CD4-positive, CD25-positive, alpha-beta regulatory T cell (primary cell): Measurements from ENCODE around the gene VAV3. TPM values are rescaled to one million over a fixed set of nuclear protein-coding genes. Genes with fewer than 3 reads are reported as not detected.

Source experiments
- ATAC-seq, 2 donors: fragments of 150-1000 bp; cut with Tn5 transposase; one replicate each; pipeline ENCODE4 v1.10.0; 2021; ENCODE audit warnings: low read depth in 2 of 2, moderate number of reproducible peaks in 2 of 2, moderate library complexity in 1 of 2
- DNase-seq, 3 donors: peaks; one replicate each; pipeline versions ENCODE4 v3.0.0 to v3.0.0-alpha.2; 2012 to 2022; ENCODE audit warnings: mixed read lengths in 1 of 3
- H3K27ac ChIP-seq: one replicate; pipeline ENCODE4 v1.7.0; 2013; ENCODE audit warnings: mild to moderate bottlenecking, low read length; ENCODE audit not compliant: insufficient read depth, poor library complexity, severe bottlenecking
- H3K27me3 ChIP-seq: one replicate; pipeline ENCODE4 v1.7.0; 2013; ENCODE audit warnings: low read length; ENCODE audit not compliant: control insufficient read depth, insufficient read depth
- H3K36me3 ChIP-seq: one replicate; pipeline ENCODE4 v1.7.0; 2013; ENCODE audit warnings: mild to moderate bottlenecking, low read length, moderate library complexity; ENCODE audit not compliant: control insufficient read depth, insufficient read depth
- H3K4me1 ChIP-seq: 2 replicates; pipeline ENCODE4 v1.7.0; 2013; ENCODE audit warnings: mild to moderate bottlenecking, low read length; ENCODE audit not compliant: insufficient read depth, control insufficient read depth, poor library complexity, severe bottlenecking
- H3K4me3 ChIP-seq: one replicate; pipeline ENCODE4 v1.7.0; 2013; ENCODE audit warnings: low read depth, mild to moderate bottlenecking, low read length, moderate library complexity
- H3K9me3 ChIP-seq, 2 experiments: 1 replicate in 1 of 2; 2 replicates in 1 of 2; pipeline ENCODE4 v1.7.0; 2013; ENCODE audit warnings: low read length in 2 of 2, mild to moderate bottlenecking in 1 of 2, moderate library complexity in 1 of 2; ENCODE audit not compliant: control insufficient read depth in 2 of 2
- H3K27ac Mint-ChIP-seq, 3 donors: one replicate each; pipeline ENCODE4 v1.8.0; 2020 to 2022; ENCODE audit warnings: mild to moderate bottlenecking in 3 of 3, mixed read lengths in 3 of 3, moderate library complexity in 2 of 3
- H3K27me3 Mint-ChIP-seq: one replicate; pipeline ENCODE4 v1.8.0; 2022; ENCODE audit warnings: mild to moderate bottlenecking, mixed read lengths
- H3K36me3 Mint-ChIP-seq: one replicate; pipeline ENCODE4 v1.8.0; 2020; ENCODE audit warnings: mixed read lengths
- H3K4me1 Mint-ChIP-seq, 4 donors: one replicate each; pipeline ENCODE4 v1.8.0; 2020 to 2022; ENCODE audit warnings: mixed read lengths in 4 of 4, mild to moderate bottlenecking in 1 of 4
- H3K4me3 Mint-ChIP-seq, 4 donors: one replicate each; pipeline ENCODE4 v1.8.0; 2020 to 2022; ENCODE audit warnings: mild to moderate bottlenecking in 4 of 4, mixed read lengths in 4 of 4, moderate library complexity in 3 of 4
- H3K9me3 Mint-ChIP-seq, 7 donors: one replicate each; pipeline ENCODE4 v1.8.0; 2020 to 2022; ENCODE audit warnings: mixed read lengths in 7 of 7, mild to moderate bottlenecking in 3 of 7, moderate library complexity in 2 of 7
- polyA plus RNA-seq, 4 donors: library from polyadenylated mRNA; unstranded; fragments of 300-500 nt; fragmentation: Illumina TruSeq; gene quantifications; one replicate each; pipeline ENCODE4 v1.2.3, GENCODE V29; 2021
- total RNA-seq: library from RNA; stranded (reverse); gene quantifications from one replicate; pipeline ENCODE4 v1.2.3, GENCODE V29; 2022

VAV3 gene
- total and polyA plus RNA-seq, 5 donors from 2014 or later: 6.2 to 21.5 (median 11.1) TPM

GRCh38 chr1:107617921-107618320 is 347.1 kb downstream of the VAV3 start:
- Histone ChIP-seq H3K36me3 (peaks cover 17% of the 10 kb centered on the region), H3K4me3 (no peak overlapping the region), H3K27me3 (no peaks in the 10 kb centered on the region), H3K9me3 (peaks cover 4 to 5% of the 10 kb centered on the region in 2 experiments), H3K27ac (no peak overlapping the region), H3K4me1 (no peaks in the 10 kb centered on the region)
- Mint-ChIP-seq H3K4me1 (peaks cover 0 to 15% (median 0%) of the 10 kb centered on the region in 4 donors), H3K9me3 (peaks cover 0 to 13% (median 8%) of the 10 kb centered on the region in 7 donors), H3K27ac (no peak overlapping the region), H3K36me3 (peaks cover 38% of the 10 kb centered on the region), H3K27me3 (no peaks in the 10 kb centered on the region), H3K4me3 (no peak overlapping the region)
- DNase-seq (no peak), ATAC-seq (no peak)

DNA sequence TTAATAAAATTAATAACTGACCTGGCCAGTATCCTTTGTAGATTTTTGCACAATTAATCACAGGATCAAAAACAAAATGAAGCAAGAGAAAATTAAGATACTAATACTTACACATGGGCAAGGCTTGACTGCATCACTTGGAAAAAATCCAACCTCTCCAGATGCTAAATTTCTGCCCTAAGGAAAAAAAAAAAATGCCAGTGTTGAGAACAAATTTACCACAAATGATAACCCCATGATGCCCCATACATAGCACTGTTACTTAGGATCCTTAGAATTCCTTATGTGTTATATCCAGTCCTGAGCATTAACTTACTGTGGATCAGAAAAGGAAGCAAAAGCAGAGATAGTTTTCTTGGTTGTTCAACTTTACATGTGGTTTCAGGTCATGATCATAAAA is 347.5 kb downstream of the VAV3 start:
- DNase-seq (no peak), ATAC-seq (no peak)
- H3K9me3 ChIP-seq: peaks cover 6 to 10% of the 10 kb centered on the region in 2 experiments
- H3K4me1 Mint-ChIP-seq: peaks cover 0 to 15% (median 0%) of the 10 kb centered on the region in 4 donors
- H3K4me3 ChIP-seq: no peak overlapping the region
- no peak overlapping the region for H3K27ac Mint-ChIP-seq
- peaks cover 42% of the 10 kb centered on the region for H3K36me3 Mint-ChIP-seq
- H3K27me3 ChIP-seq: no peaks in the 10 kb centered on the region
- H3K9me3 Mint-ChIP-seq: peaks cover 1 to 18% (median 8%) of the 10 kb centered on the region in 7 donors
- H3K27me3 Mint-ChIP-seq: no peaks in the 10 kb centered on the region
- H3K4me1 ChIP-seq: no peaks in the 10 kb centered on the region
- H3K36me3 ChIP-seq: peaks cover 17% of the 10 kb centered on the region
- no peak overlapping the region for H3K4me3 Mint-ChIP-seq
- H3K27ac ChIP-seq: no peak overlapping the region

- no peaks in the 10 kb centered on the region for H3K27me3 Mint-ChIP-seq
- H3K36me3 Mint-ChIP-seq: peaks cover 13% of the 10 kb centered on the region
- H3K4me1 ChIP-seq: no peaks in the 10 kb centered on the region
- H3K27ac ChIP-seq: no peak overlapping the region
- H3K4me3 ChIP-seq: no peak overlapping the region
- peaks cover 0 to 11% (median 0%) of the 10 kb centered on the region in 4 donors for H3K4me1 Mint-ChIP-seq
- ATAC-seq (no peak), DNase-seq (no peak)
- H3K36me3 ChIP-seq: peaks cover 2% of the 10 kb centered on the region
- H3K4me3 Mint-ChIP-seq: no peak overlapping the region
- H3K27me3 ChIP-seq: no peaks in the 10 kb centered on the region
- H3K9me3 Mint-ChIP-seq: peaks cover 0 to 20% (median 7%) of the 10 kb centered on the region in 7 donors
- H3K9me3 ChIP-seq: peaks cover 8 to 13% of the 10 kb centered on the region in 2 experiments
- no peak overlapping the region for H3K27ac Mint-ChIP-seq
These were observed 355.2 kb downstream of the VAV3 start for GRCh38 chr1:107609808-107610207.

DNA sequence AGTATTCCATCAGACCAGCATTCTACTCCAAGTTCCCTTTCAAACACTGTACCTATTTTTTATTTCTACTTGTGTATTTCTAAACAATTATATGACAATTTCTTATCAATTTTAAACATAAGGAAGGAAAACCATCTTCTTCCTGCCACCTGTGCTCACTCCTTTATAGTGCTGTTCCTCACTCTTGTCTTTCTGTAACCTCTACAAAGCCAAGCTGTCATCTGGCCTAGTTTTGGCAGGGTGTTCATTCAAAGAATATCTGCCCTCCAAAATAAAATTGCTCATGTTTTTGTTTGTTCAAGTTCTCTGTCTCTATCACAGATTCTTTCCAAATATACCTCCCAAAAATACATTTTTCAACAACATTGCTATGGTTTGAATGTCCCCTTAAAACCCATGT is 360.2 kb downstream of the VAV3 start:
- H3K36me3 Mint-ChIP-seq: peaks cover 4% of the 10 kb centered on the region
- no peak for DNase-seq
- no peak for ATAC-seq
- H3K36me3 ChIP-seq: no peaks in the 10 kb centered on the region
- H3K9me3 Mint-ChIP-seq: peaks cover 0 to 6% (median 2%) of the 10 kb centered on the region in 7 donors
- peaks cover 0 to 11% (median 6%) of the 10 kb centered on the region in 4 donors for H3K4me1 Mint-ChIP-seq
- no peaks in the 10 kb centered on the region for H3K27me3 Mint-ChIP-seq
- no peaks in the 10 kb centered on the region for H3K9me3 ChIP-seq
- H3K4me1 ChIP-seq: no peaks in the 10 kb centered on the region
- H3K4me3 ChIP-seq: no peak overlapping the region
- no peak overlapping the region for H3K27ac Mint-ChIP-seq
- no peak overlapping the region for H3K4me3 Mint-ChIP-seq
- no peak overlapping the region for H3K27ac ChIP-seq
- no peaks in the 10 kb centered on the region for H3K27me3 ChIP-seq

DNA sequence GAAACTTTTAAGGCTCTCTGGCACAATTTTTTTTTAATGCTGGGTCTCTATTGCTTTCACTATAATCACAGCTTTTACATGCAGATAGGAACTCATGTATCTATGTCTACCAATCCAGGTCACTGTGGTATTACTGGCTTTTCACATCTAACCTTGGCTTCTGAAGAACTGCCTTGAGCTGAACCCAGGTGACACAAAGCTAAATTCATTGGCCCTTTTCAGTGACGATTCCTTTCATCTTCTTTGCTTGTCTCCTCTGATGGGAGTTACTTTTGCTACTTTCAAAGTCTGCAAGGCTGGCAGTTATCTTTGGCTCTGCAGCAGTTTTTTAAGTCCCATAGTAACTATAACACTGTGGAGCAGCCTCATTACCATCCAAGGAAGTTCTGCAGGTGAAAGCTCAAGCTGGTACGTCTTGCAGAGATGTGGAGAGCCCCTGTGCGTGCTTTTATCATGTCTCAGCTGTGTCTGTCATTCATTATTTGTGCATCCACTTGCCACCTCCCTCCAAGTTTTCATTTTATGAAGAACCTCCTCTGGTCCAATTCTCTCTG is 364.3 kb downstream of the VAV3 start:
- H3K4me3 ChIP-seq: no peak overlapping the region
- no peak for DNase-seq
- no peaks in the 10 kb centered on the region for H3K9me3 ChIP-seq
- H3K36me3 ChIP-seq: peaks cover 3% of the 10 kb centered on the region
- peaks cover 2 to 11% (median 4%) of the 10 kb centered on the region in 4 donors for H3K4me1 Mint-ChIP-seq
- ATAC-seq: no peak
- peaks cover 15% of the 10 kb centered on the region for H3K36me3 Mint-ChIP-seq
- no peaks in the 10 kb centered on the region for H3K4me1 ChIP-seq
- no peak overlapping the region for H3K27ac Mint-ChIP-seq
- no peaks in the 10 kb centered on the region for H3K27me3 ChIP-seq
- no peak overlapping the region for H3K4me3 Mint-ChIP-seq
- peaks cover 0 to 2% (median 0%) of the 10 kb centered on the region in 7 donors for H3K9me3 Mint-ChIP-seq
- no peak overlapping the region for H3K27ac ChIP-seq
- H3K27me3 Mint-ChIP-seq: no peaks in the 10 kb centered on the region

DNA sequence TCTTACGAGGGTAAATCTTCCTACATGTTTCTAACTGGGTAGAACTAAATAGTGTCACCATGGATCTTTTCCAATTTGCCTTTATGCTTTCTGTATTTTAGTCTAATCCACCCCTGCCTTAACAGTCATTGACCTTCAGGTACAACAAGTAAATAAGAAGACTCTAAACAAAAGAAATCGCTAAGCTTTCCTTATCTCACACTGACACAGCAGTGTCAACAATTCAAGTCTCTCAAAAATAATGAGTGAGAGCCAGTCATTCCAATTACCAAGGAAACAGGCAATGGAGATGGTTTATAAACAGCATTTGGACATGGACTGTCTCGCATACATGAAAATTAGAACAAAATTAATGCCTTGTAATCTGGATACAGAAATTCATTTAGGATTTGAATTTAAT is 365.8 kb downstream of the VAV3 start:
- DNase-seq (no peak), ATAC-seq (no peak)
- Histone ChIP-seq H3K27ac (no peak overlapping the region), H3K36me3 (peaks cover 3% of the 10 kb centered on the region), H3K4me1 (no peaks in the 10 kb centered on the region), H3K27me3 (no peaks in the 10 kb centered on the region), H3K4me3 (no peak overlapping the region), H3K9me3 (no peaks in the 10 kb centered on the region)
- peaks cover 0 to 2% (median 0%) of the 10 kb centered on the region in 7 donors for H3K9me3 Mint-ChIP-seq
- peaks cover 15% of the 10 kb centered on the region for H3K36me3 Mint-ChIP-seq
- H3K27me3 Mint-ChIP-seq: no peaks in the 10 kb centered on the region
- no peak overlapping the region for H3K4me3 Mint-ChIP-seq
- H3K4me1 Mint-ChIP-seq: peaks cover 6 to 17% (median 7%) of the 10 kb centered on the region in 4 donors
- H3K27ac Mint-ChIP-seq: no peak overlapping the region

GRCh38 chr1:107597290-107597689 is 367.7 kb downstream of the VAV3 start:
- H3K9me3 ChIP-seq: no peaks in the 10 kb centered on the region
- no peak for DNase-seq
- H3K27ac Mint-ChIP-seq: peak overlapping the region in 1 of 3 donors; percentile 38
- peaks cover 15% of the 10 kb centered on the region for H3K36me3 Mint-ChIP-seq
- no peak overlapping the region for H3K4me3 Mint-ChIP-seq
- no peak for ATAC-seq
- H3K27me3 ChIP-seq: no peaks in the 10 kb centered on the region
- H3K4me1 Mint-ChIP-seq: peaks cover 13 to 21% (median 15%) of the 10 kb centered on the region in 4 donors
- H3K27me3 Mint-ChIP-seq: no peaks in the 10 kb centered on the region
- H3K4me1 ChIP-seq: peaks cover 5% of the 10 kb centered on the region
- H3K36me3 ChIP-seq: peaks cover 3% of the 10 kb centered on the region
- no peak overlapping the region for H3K4me3 ChIP-seq
- peaks cover 0 to 2% (median 0%) of the 10 kb centered on the region in 7 donors for H3K9me3 Mint-ChIP-seq
- no peak overlapping the region for H3K27ac ChIP-seq

DNA sequence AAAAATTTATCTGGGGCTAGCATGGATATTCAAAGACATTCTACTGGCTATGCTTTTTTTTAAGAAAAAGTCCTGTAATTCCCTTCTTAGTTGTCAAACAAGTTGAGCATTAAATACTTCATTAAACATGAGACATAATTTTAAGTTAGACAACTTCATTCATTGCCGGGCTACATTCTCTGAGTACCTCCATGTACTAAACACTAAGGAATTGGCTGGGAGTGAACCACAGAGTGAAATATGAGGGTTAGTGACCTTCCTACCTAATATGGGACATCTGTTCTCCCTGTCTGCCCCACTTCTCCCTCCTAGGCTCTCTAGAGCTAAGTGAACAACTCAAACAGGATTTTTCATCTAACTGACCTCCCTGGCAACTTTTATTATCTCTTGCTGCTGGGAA is 370.4 kb downstream of the VAV3 start:
- H3K36me3 ChIP-seq: peaks cover 3% of the 10 kb centered on the region
- Mint-ChIP-seq H3K27me3 (no peaks in the 10 kb centered on the region), H3K4me1 (peaks cover 13 to 15% (median 14%) of the 10 kb centered on the region in 4 donors), H3K36me3 (peaks cover 15% of the 10 kb centered on the region), H3K4me3 (no peak overlapping the region), H3K27ac (no peak overlapping the region), H3K9me3 (no peaks in the 10 kb centered on the region)
- H3K4me3 ChIP-seq: no peak overlapping the region
- no peaks in the 10 kb centered on the region for H3K27me3 ChIP-seq
- DNase-seq (no peak), ATAC-seq (no peak)
- H3K9me3 ChIP-seq: no peaks in the 10 kb centered on the region
- H3K4me1 ChIP-seq: peaks cover 5% of the 10 kb centered on the region
- H3K27ac ChIP-seq: no peak overlapping the region
